Activated CD8-positive, alpha-beta memory T cell treated with anti-CD3 and anti-CD28 coated beads, Interleukin-2, amount 50 U/mL, for 24 hours (primary cell): Measurements from ENCODE around the gene CD93.

ENCODE experiments used
- DNase-seq: peaks from one replicate; pipeline ENCODE4 v3.0.0-alpha.2; 2020; ENCODE audit errors: extremely low read depth

Gene CD93

GRCh38 chr20:23086056-23086566, at the start of gene CD93:
Gene CD93 (minus strand): TSS chr20:23086324. CDS start chr20:23086192, 132 bp downstream.
- DNase-seq, result no peak

GRCh38 chr20:23133560-23133998, 47.5 kb upstream of the CD93 start:
- no peak for DNase-seq

GRCh38 chr20:23132930-23133559, 46.9 kb upstream of the CD93 start:
- DNase-seq, result no peak

- no peak for DNase-seq
Measured at GRCh38 chr20:23132293-23132929, 46.3 kb upstream of the CD93 start.

GRCh38 chr20:23131766-23132165, 45.6 kb upstream of the CD93 start:
- DNase-seq, result no peak

- no peak for DNase-seq
Measured at GRCh38 chr20:23130622-23131140, 44.6 kb upstream of the CD93 start.

GRCh38 chr20:23129891-23130621, 43.9 kb upstream of the CD93 start:
- no peak for DNase-seq

GRCh38 chr20:23129266-23129665, 43.1 kb upstream of the CD93 start:
- DNase-seq, result no peak

GRCh38 chr20:23128461-23129125, 42.5 kb upstream of the CD93 start:
- DNase-seq, result no peak

GRCh38 chr20:23127506-23128279, 41.6 kb upstream of the CD93 start:
- no peak for DNase-seq

- DNase-seq, result no peak
Measured at GRCh38 chr20:23126281-23127061, 40.3 kb upstream of the CD93 start.

GRCh38 chr20:23125625-23126191, 39.6 kb upstream of the CD93 start:
- no peak for DNase-seq

- no peak for DNase-seq
Measured at GRCh38 chr20:23125159-23125558, 39.0 kb upstream of the CD93 start.

GRCh38 chr20:23123886-23124285, 37.8 kb upstream of the CD93 start:
- DNase-seq, result no peak

- no peak for DNase-seq
Measured at GRCh38 chr20:23122796-23123655, 36.9 kb upstream of the CD93 start.

- DNase-seq, result no peak
Measured at GRCh38 chr20:23122321-23122720, 36.2 kb upstream of the CD93 start.

- no peak for DNase-seq
Measured at GRCh38 chr20:23121751-23122320, 35.7 kb upstream of the CD93 start.

- DNase-seq, result no peak
Measured at GRCh38 chr20:23120936-23121750, 35.0 kb upstream of the CD93 start.
